Limb (tissue), 2 donors: ENCODE measurements around the gene GPR17.
A peak's percentile ranks its signal among the peaks of the same experiment; 100 is the strongest.

Experiments used
- DNase-seq, 2 donors: peaks; one replicate each; pipeline ENCODE4 v3.0.0-alpha.2; 2016; ENCODE audit errors: extremely low spot score in 2 of 2

GPR17 gene

GRCh38 chr2:127640082-127641072 is 5.6 kb upstream of the GPR17 start:
- peak in 1 of 2 donors; percentile 60 for DNase-seq

- no peak for DNase-seq
Measured at GRCh38 chr2:127641133-127641532, 4.8 kb upstream of the GPR17 start.

- no peak for DNase-seq
Measured at GRCh38 chr2:127641846-127642507, 4.0 kb upstream of the GPR17 start.

- DNase-seq: no peak
Measured at GRCh38 chr2:127642706-127643438, 3.1 kb upstream of the GPR17 start.

GRCh38 chr2:127643439-127644065 is 2.4 kb upstream of the GPR17 start:
- no peak for DNase-seq

GRCh38 chr2:127644066-127645025 is 1.6 kb upstream of the GPR17 start:
- no peak for DNase-seq

GRCh38 chr2:127645026-127645394 is 943 bp upstream of the GPR17 start:
- DNase-seq: no peak

- DNase-seq: no peak
Measured at GRCh38 chr2:127646487-127647241, 711 bp downstream of the GPR17 start.

- no peak for DNase-seq
Measured at GRCh38 chr2:127647242-127648190, 1.6 kb downstream of the GPR17 start.

- DNase-seq: no peak
Measured at GRCh38 chr2:127648321-127648720, 2.4 kb downstream of the GPR17 start.

- DNase-seq: no peak
Measured at GRCh38 chr2:127649100-127649611, 3.2 kb downstream of the GPR17 start.

- peak; percentile 43 to 81 for DNase-seq
Measured at GRCh38 chr2:127649684-127650040, 3.7 kb downstream of the GPR17 start.

- DNase-seq: no peak
Measured at GRCh38 chr2:127650041-127650784, 4.3 kb downstream of the GPR17 start.

GRCh38 chr2:127650785-127651380 is 4.9 kb downstream of the GPR17 start:
- no peak for DNase-seq

- DNase-seq: no peak
Measured at GRCh38 chr2:127651381-127651809, 5.4 kb downstream of the GPR17 start.

GRCh38 chr2:127651971-127652550 is 6.1 kb downstream of the GPR17 start:
- peak; percentile 39 to 78 for DNase-seq
